ENCODE data around the gene TBC1D25. TPM values are rescaled to one million over a fixed set of nuclear protein-coding genes. Genes with fewer than 3 reads are reported as not detected.

TBC1D25 gene, protein sequence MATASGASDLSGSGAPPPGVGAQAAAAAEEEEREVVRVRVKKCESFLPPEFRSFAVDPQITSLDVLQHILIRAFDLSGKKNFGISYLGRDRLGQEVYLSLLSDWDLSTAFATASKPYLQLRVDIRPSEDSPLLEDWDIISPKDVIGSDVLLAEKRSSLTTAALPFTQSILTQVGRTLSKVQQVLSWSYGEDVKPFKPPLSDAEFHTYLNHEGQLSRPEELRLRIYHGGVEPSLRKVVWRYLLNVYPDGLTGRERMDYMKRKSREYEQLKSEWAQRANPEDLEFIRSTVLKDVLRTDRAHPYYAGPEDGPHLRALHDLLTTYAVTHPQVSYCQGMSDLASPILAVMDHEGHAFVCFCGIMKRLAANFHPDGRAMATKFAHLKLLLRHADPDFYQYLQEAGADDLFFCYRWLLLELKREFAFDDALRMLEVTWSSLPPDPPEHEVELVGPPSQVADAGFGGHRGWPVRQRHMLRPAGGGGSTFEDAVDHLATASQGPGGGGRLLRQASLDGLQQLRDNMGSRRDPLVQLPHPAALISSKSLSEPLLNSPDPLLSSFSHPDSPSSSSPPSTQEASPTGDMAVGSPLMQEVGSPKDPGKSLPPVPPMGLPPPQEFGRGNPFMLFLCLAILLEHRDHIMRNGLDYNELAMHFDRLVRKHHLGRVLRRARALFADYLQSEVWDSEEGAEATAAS
- total RNA-seq, result 19.7 TPM

DNA sequence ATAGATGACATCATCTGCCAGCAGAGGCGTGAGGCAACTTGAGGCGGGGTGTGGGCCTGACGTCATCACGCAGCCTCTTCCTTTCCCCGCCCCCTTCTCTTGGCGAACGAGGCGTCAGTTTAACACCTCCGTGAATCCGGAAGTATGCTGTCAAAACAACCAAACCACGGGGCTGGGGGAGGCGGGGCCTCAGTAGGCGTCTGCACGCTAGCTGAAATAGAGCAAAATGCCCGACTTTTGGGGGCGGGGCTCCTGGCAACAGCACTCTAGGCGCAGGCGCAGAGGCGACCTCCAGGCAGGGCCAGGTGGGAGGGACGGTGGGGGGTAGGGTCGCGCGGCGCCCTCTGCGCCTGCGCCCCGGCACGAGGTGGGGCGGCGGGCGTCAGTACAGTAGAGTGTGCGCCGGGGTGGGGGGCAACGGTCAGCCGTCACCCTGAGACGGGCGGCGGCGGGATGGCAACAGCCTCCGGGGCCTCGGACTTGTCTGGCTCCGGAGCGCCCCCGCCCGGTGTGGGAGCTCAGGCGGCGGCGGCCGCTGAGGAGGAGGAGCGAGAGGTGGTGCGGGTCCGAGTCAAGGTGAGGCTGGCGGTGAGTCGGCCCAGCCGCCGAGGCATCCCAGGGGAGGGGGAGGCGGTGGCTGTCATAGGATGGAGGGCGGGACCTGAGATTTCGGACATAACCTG, at the start of gene TBC1D25:
Gene TBC1D25, plus strand, starts transcription at position 370 of the 683 bp plus-strand sequence. Its CDS starts 84 bp downstream, at position 454.
- peak; percentile 84 to 98 (median 97) for DNase-seq (ENCODE audit: low read depth in 2 of 3, low spot score in 2 of 3)

DNA sequence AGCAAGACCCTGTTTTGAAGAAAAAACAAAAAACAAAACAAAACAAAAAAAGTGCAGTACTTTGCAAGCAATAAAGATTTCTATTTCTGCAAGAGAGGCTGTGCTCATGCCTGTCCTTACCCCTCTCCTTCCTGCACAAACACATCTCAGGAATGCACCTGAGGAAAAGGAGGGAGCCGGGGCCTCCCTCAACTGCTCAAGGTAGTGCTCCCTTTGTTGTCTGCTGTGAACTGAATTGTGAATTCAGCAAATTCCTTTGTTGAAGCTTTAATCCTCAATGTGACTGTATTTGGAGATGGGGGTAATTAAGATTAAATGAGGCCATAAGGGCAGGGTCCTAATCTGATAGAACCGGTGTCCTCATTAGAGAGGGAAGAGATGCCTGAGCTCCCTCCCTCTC, 49.6 kb upstream of the TBC1D25 start:
- DNase-seq (ENCODE audit: low read depth in 2 of 3, low spot score in 2 of 3), result no peak

DNA sequence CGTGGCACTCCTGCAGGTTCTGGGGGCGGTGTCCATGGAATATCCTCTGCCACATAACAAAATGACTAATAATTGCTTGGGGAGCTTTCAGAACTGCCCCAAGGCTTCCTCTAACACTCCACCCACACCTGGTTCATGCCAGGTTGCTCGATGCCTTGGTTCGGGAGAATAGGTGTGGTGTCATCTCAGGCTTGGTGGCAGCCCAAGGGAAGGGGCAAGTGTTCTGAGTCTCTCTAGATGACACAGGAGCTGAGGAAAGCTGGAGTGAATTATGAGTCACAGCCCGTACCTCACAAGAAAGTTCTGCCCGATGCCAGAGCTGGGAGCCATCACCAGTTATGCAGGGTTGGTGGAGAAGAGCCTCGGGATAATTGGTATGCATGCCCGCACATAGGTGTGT, 48.9 kb upstream of the TBC1D25 start:
- no peak for DNase-seq (ENCODE audit: low read depth in 2 of 3, low spot score in 2 of 3)

DNA sequence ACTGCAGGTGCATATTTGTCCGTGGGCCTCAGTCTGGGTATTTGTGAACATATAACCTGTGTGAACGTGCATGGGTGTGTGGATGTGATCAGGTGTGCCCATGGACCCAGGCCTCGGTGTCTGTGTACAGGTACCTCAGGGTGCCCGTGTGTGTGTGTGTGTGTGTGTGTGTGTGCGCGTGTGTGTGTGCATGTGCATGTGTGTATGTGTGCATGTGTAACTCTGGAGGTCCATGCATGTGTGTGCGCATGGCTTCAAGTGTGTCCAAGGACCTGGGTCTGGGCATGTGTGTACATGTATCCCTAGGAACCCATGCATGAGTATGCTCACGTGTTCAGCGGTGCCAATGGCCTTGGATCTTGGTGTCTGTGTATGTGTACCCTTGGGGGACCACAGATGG, 47.7 kb upstream of the TBC1D25 start:
- DNase-seq (ENCODE audit: low read depth in 2 of 3, low spot score in 2 of 3), result no peak

DNA sequence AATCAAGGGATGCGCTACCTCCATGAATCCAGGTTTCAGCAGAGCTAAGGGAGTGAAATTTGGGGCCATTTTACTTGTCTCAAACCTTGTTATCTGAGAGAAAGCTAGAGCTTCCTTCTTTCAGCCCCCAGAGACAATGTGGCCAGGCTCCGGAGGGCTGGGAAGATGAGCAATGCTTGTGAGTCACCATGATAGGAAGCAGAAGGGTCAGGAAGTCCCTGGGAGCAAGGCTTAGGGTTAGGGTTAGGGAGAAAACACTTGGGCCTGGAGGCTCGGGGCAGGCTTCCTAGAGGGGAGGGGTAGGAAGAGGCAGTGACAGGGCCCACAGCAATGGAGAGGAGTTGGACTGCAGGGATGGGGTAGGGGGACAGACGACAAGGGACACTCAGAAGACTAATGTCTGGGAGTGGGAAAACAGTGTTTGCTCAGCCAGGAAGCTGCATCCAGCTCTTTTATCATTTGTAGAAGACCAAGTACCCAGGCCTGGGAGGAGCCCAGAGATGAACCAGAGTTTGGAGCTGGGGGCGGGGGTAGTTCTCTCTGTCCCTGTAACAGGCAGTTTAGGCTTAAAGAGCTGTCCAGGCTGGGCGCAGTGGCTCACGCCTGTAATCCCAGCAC, 47.1 kb upstream of the TBC1D25 start:
- DNase-seq (ENCODE audit: low read depth in 2 of 3, low spot score in 2 of 3), result no peak

DNA sequence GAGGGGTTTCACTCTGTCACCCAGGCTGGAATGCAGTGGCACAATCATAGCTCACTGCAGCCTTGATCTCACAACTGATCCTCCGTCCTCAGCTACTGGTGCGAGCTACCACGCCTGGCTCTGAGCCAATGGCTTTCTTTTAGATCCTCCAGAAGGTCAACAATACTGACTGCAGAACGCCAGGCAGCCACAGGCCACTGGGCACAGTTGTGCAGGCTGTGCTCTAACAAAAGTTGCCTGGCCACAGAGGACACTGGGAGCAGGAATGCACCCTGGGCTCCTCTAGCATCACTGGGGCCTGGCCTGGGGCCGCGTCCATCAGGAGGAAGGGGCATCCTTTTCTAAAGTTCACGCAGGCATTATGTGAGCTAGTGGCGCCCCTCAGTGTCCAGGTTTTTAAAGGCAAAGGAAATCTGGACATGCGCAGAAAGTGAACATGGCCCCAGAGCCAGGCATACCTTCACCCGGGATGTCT, 45.6 kb upstream of the TBC1D25 start:
- peak in 1 of 3 donors; percentile 16 for DNase-seq (ENCODE audit: low read depth in 2 of 3, low spot score in 2 of 3)

DNA sequence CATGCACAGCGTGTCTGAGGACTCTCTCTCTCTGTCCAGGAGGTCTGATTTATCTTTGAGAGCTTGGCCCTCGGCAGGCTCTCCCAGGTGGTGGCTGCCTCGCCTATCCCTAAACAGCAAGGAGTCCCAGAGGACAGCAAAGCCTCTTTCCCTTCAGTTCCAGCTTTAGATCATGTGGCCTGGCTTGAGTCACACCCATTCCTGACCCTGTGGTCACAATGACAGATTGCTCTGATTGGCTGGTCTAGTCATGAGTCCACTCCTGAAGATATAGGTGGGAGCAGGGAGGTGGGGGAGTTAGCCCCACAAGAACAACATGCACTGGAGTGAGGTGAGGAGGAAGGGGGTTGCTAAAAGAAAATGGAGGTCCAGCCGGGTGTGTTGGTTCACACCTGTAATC, 42.9 kb upstream of the TBC1D25 start:
- no peak for DNase-seq (ENCODE audit: low read depth in 2 of 3, low spot score in 2 of 3)

DNA sequence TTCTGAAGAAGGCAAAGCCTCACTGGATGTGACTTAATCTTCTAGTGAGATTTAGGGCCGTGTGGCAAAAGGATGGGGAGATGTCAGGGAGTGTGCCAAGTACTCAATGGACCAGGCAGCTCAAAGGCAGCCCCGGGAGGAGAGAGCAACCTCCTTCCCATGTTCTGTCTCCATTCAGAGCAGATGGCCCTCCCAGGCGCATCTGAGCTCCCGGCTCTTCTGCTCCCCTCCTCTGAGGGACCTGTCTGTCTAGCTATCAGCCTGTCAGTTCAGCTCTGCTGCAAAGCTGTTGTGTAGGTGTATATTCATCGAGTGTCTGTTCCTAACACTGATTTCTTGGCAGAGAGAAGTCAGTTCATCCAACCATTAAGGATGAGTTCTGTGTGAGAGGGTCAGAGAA, 41.6 kb upstream of the TBC1D25 start:
- DNase-seq (ENCODE audit: low read depth in 2 of 3, low spot score in 2 of 3), result no peak

DNA sequence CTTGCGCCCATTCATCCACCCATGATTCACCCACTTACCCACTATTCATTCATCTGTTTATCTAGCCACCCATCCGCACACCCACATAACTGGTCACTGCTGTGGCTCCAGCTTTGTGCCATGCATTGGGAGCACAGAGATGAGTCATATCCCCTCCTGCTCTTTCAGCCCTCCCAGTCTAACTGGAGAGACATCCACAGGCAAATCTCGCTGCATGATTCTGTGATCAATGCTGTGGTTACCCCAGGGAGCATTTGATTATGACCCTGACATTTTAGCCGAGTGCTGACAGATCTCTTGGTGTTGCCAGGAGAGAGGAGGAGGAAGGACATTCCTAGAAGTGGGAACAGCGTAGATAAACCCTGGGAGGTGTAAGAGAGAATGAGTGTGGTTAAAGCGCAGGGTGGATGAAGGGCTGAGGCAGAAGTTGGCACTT, 41.1 kb upstream of the TBC1D25 start:
- DNase-seq (ENCODE audit: low read depth in 2 of 3, low spot score in 2 of 3), result no peak

DNA sequence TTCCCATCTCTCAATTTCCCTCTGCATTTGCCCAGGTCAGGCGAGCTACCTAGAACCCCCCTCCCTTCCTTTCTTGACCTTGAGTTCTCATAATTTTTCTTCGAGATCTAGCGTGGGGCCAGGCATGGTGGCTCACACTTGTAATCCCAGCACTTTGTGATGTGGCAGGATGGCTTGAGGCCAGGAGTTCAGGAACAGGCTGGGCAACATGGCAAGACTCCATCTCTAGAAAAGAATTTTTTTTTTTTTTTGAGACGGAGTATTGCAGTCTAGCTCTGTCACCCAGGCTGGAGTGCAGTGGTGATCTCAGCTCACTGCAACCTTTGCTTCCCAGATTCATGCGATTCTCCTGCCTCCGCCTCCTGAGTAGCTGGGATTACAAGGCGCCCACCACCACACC, 35.3 kb upstream of the TBC1D25 start:
- DNase-seq (ENCODE audit: low read depth in 2 of 3, low spot score in 2 of 3), result no peak

DNA sequence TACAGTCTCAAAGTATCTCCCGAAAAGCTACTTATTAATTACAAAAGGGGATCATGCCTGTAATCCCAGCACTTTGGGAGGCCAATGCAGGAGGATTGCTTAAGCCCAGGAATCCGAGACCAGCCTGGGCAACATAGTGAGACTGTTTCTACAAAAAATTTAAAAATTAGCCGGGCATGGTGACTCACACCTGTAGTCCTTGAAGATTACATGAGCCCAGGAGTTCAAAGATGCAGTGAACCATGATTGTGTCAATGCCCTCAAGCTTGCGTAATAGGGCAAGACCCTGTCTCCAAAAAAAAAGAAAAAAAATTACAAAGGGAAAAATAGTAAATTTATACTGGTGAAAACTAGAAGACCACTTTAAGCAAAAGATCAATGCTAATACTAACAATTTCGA, 34.0 kb upstream of the TBC1D25 start:
- no peak for DNase-seq (ENCODE audit: low read depth in 2 of 3, low spot score in 2 of 3)

DNA sequence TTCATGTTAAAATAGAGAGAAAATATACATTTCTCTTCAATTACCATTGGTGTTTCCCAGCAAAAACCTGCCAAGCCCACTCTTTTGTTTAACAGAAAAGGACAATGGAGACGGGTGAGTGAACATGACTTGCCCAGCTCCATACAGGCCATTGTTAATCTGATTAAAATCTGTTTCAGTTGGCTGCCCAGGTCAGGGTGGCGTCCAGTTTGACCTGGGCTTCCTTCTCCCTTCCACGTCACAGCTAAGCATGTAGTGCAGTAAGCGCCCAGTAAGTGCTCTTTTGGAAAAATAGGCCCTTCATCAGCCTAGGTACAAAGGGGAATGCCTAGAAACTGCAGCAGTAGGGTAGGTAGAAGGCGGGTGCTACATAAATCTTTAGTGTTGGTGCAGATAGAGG, 32.3 kb upstream of the TBC1D25 start:
- no peak for DNase-seq (ENCODE audit: low read depth in 2 of 3, low spot score in 2 of 3)

DNA sequence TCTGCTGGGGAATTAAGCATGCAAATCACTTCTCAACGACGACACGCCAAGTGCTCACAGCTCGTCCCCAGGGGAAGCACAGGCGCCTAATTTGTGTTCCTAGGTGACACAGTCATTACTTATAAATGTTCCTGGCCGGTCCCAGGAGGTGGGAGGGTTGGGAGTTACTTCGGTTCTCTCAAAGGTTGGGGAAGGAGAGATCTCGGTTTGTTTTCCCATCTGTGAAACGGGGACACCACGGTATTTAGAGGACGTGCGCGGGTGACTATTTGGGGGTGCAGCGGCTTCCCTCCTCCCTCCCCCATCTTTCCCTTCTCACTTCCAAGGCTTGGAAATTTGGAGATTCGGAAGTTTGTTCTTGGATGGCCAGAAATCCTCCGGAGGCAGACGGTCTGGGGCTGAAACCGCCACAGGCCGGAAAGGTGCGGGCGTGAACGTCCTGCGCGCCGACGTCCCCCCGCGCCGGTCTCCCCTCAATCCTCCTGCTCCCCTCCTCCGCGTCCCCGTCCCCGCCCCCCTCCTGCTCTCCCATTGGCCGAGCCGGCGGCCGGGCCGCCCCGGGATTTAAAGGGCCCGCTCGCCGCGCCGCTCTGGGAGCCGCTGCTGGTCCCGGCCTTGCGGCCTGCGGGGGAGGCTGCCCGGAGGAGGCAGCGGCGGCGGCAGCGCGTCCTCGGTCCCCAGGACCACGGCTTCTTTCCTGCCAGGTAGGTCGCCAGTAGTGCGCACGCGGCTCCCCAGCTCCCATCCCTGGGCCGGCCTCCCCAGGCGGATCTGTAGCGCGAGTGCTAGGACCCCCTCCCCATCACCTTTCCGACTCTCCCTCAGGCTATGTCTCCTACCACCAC, 30.9 kb upstream of the TBC1D25 start, which contains the start of gene PORCN:
Gene PORCN, plus strand, starts transcription at position 593 of the 845 bp plus-strand sequence. CDS start 829 bp downstream, outside the sequence.
- peak in 2 of 3 donors; percentile 67 to 77 for DNase-seq (ENCODE audit: low read depth in 2 of 3, low spot score in 2 of 3)

DNA sequence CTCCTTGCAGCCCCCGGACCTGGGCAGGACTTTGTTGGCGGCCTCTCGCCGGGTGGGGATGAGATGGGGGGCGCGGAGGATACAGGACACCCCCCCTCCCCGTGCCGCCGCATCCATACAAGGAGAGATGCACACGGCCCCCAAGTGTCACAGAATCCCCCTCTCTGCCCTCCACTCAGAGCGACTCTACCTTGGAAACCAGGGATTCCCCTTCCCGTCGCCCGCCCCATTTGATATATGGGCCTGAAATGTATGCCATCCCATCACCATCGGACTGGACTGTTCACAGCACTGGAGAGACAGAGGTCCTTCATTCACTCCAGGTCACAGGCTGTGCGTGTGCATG, 30.3 kb upstream of the TBC1D25 start:
- no peak for DNase-seq (ENCODE audit: low read depth in 2 of 3, low spot score in 2 of 3)

DNA sequence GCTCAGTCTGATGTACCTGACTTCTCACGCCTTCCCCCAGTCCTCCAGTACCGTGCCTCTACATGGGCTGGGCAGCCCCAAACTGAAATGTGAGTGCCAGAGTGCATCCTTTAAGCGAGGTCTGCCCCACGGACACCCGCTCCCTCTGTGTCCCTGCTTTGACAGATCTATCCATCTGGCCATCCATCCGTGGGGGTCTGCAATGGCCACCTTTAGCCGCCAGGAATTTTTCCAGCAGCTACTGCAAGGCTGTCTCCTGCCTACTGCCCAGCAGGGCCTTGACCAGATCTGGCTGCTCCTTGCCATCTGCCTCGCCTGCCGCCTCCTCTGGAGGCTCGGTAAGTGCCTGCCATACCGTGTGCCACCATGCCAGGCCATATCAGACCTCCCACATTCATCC, 29.9 kb upstream of the TBC1D25 start:
- DNase-seq (ENCODE audit: low read depth in 2 of 3, low spot score in 2 of 3), result no peak

DNA sequence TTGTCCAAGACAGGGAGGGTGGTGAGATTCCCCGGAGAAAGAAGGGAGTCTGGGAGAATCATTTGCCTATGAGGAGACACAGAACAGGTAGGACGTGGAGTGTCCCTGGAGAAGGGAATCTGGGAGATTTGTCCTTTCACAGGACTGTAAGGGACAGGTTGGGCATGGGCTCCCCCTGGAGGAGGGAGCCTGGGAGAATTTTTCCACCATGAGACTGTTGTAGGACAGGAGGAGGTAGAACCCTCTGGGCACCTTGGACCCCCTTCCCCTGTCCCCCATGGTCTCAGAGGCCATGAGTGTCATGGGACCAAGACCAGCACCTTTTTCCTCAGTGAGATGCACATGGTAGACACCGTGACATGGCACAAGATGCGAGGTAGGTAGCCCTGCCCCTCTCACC, 28.0 kb upstream of the TBC1D25 start:
- DNase-seq (ENCODE audit: low read depth in 2 of 3, low spot score in 2 of 3), result no peak

DNA sequence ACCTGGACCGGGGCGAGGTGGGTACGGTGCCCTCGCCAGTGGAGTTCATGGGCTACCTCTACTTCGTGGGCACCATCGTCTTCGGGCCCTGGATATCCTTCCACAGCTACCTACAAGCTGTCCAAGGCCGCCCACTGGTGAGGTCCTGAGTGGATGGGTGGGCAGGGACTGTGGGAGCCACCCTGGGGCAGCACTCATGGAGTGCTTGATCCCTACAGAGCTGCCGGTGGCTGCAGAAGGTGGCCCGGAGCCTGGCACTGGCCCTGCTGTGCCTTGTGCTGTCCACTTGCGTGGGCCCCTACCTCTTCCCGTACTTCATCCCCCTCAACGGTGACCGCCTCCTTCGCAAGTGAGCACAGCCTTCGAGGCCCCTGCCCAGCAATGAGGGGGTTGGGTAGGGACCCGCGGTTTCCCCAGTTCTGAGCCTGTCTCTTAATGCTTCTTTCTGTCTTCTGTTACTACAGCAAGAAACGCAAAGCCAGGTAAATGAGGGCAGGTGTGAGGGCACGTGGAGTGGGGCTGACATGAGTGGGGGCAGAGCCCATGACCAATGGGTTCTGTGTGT, 27.1 kb upstream of the TBC1D25 start:
- DNase-seq (ENCODE audit: low read depth in 2 of 3, low spot score in 2 of 3), result no peak

DNA sequence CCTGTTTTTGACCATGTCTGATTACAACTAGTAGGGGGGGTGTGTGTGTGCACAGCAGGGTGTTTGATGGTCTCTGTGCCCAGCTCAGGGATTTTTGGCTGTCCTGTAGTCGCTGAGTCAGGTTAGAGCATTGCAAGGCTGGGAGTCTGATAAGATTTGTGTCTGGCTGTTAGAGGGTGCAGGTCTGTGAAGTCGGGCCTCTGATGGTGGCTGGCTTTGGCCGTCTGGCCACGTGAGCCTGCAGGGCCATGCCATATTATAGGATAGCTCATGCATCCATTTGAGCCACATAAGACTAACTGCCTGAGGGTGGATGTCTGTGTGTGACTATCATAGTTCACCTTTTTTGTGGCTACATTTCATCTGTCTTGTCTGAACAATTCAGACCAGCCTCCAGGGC, 25.8 kb upstream of the TBC1D25 start:
- DNase-seq (ENCODE audit: low read depth in 2 of 3, low spot score in 2 of 3), result no peak

DNA sequence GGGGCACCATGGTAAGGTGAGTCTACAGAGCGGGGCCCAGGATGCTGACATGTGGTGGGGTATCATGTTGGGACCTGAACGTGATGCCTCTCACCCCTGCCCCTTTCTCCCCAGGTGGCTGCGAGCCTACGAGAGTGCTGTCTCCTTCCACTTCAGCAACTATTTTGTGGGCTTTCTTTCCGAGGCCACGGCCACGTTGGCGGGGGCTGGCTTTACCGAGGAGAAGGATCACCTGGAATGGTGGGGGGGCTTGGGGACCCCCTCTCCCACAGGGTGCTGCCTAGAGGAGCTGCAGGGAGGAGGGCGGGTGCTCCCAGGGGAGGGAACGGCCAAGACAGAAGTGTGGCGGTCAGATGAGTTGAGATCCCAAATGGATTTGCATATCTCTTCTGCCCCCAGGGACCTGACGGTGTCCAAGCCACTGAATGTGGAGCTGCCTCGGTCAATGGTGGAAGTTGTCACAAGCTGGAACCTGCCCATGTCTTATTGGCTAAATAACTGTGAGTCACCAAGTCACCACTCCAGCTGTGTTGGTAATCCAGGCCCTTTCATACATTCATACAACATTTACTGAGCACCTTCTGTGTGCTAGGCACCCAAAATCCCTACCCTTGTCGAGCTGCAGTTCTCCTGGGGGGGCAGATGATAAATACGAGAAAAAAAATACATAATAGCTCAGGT, 25.2 kb upstream of the TBC1D25 start:
- no peak for DNase-seq (ENCODE audit: low read depth in 2 of 3, low spot score in 2 of 3)

Measured in hematopoietic multipotent progenitor cell (in vitro differentiated cells).